ENCODE results near the gene PTGR2.
"Not testable (repeated sequence)": the region's sequence is repeated elsewhere in the genome, so short reads cannot be mapped to it uniquely, and the experiment has no call there.

The PTGR2 gene

DNA sequence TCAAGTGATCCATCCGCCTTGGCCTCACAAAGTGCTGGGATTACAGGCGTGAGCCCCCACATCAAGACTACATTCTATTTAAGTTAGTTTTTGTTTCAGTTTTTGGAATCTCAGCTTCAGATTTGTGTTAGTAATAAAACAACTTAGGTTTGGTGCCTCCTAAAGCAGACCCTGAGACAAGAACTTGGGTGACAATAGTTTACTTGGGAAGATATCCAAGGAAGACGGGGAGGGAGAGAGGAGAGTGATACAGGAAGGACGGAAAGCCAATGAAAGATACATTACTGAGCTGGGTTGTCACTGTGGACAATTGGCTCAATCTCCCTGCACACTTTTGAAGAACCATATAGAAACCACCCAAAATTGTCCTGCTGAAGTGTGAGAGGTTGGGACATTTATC lies 22.6 kb upstream of the PTGR2 start:
- no peak for DNase-seq
- intact Hi-C loops (cut with DNase I) = no loop called here

DNA sequence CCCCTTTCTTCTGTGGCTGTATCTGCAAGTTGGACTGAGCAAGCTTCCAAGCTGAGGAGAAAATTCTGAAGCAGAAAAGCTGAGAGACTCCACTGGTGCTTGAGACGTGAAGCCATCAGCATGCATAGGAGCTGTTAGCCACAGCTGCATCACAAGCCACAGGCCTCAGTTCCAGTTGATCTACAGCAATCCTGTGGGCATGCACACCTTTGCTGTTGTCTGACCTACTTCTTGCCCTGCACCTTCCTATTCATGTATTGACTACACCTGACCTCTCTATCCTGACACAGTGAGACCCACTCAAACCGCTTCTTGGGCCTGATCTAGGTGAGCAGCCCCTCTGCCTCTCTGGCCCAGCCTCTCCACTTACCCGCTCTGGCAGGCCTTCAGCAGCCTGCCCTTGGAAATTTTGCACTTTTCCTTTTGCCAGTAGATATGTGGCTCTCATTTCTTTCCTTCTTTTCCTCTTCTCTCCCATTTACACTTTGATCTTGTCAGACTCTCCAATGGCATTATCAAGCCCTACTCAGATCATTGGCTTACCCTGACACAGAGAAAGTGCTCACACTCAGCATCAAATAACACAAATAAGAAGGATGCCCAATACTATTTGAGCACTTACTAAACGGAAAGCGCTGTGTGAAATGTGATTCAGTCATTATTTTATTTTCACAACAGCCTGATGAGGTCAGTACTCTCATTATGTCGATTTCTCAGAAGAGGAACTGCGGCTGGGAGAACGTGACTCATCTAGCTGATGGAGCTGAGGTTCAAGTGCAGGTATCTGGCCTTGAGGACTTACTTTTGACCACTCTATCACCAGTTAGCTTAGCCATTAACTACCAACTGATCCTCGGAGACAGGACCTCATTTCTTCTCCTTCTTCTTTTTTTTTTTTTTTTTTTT lies 21.9 kb upstream of the PTGR2 start:
- DNase-seq = no peak
- intact Hi-C loops (cut with DNase I) = no loop called here

DNA sequence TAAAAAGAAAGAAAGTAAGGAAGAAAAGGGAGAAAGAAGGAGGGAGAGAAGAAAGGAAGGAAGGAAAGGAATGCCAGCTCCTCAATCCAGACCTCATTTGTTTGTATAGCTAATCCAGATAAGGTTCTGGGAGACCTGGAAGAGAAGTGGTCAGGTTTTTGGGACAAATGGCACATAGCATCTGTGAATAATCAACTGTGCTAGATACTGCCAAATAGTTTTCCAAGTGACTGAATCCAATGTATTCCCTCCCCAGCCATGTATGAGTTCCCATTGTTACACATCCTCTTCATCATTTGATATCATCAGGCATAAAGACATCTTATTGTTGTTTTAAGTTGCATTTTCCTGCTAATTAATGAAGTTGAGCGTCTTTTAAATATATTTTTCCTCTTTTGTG lies 18.6 kb upstream of the PTGR2 start:
- no peak for DNase-seq
- intact Hi-C loops (cut with DNase I) = no loop called here

DNA sequence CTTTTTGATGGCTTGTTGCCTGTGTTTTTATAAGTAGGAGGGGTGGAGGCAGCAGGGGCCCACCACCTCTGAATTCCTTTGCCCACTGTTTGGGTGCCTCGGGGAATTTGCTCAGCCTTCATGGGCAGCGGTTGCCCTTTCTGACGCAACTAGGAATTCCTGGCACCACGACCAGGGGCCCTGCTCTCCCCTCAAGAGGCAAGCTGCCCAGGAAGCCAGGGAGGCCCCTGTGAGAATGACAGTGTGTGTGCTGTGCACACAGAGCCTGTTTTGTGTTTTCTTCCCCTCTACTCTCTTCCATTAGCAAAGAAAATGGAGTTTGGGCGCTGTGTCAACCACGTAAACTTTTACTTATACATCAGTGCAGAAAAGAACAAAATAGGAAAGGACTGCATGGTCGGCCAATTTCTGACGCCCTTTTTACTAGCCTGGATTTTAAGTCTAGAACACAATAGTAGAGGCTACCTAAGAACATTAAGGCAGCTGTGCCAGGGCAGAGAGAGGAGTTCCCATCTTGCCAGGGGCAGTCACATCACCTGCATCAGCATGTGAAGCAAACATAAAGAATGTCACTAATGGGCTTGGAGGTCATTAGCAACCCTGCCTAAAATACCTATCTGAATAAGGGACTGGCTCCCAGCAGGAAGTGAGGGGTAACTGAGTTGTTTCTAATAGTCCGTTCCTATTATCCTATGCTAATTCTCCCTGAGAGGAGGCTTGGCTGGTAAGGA lies 17.9 kb upstream of the PTGR2 start:
- intact Hi-C loops (cut with DNase I) = no loop called here
- DNase-seq = peak in 36 of 42 donors; percentile 12 to 79 (median 38)

DNA sequence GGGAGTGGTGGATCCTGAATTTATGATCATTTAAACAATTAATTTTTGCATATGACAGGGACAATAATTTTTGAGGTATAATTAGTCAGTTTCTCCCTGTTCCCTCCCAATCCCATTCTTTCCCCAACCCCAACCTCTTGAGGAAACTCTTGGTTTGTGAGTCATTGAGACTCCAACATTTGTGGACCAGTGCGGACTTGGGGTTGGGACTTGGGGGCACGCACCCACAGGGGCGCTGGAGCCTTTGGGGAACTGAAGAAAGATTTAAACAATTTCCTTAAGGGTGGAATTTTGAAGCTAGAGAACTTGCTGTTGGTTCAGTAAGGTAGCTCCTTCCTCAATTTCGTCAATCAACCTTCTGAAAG lies 17.4 kb upstream of the PTGR2 start:
- DNase-seq = no peak
- intact Hi-C loops (cut with DNase I) = no loop called here

DNA sequence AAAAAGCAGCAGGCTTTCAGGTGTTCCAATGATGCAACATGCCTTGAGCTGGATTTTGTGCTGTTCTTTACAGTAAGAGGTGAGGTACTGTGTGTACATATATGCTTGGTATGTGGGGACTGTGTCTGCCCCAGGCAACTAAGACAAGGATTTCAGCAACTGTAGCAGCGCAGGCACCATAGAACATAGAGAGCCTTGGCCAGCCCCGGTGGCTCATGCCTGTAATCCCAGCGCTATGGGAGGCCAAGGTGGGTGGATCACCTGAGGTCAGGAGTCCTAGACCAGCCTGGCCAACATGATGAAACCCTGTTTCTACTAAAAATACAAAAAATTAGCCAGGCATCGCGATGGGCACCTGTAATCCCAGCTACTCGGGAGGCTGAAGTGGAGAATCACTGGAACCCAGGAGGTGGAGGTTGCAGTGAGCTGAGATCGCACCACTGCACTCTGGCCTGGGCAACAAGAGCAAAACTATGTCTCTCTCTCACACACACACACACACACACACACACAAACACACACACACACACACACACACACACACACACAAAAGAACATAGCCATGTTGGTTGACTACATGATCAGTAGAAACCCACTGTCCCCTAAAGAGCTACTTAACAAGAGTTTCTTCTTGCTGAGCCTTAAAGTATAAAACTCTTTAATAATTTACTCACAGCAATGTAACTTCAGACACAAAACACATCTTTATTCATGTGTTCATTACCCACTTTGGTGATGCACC lies 13.2 kb upstream of the PTGR2 start:
- intact Hi-C loops (cut with DNase I); DNase-seq: not testable (repeated sequence)

DNA sequence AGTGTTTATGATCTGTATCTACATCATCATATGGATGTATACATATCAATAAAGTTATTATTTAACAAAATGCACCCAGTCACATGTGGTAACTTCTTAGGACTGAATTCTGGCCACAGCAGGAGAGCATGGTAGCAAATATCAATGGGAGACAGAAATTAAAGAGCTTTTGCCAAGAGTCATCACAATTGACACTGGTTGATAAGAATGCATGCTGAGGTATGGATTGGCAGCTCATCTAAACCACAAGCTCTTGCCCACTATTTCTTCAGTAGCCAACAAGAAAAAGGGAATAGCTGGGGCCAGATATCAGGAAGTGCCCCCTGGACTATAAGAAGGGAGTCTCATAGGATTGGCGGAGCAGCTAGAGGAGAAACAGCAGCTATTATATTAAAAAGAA lies 9.4 kb upstream of the PTGR2 start:
- DNase-seq = no peak
- intact Hi-C loops (cut with DNase I) = no loop called here

DNA sequence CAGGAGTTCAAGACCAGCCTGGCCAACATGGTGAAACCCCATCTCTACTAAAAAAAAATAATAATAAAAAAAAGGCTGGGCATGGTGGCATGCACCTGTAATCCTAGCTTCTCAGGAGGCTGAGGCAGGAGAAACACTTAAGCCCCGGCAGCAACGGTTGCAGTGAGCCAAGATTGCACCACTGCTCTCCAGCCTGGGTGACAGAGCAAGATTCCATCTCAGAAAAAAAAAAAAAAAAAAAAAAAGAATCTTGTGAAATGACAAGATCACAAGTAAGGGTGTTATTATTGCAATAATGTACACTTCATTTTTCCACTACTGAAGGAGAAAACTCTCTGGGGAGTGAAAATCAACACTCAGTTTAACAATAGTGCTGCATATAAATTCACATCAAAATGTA lies 8.8 kb upstream of the PTGR2 start:
- intact Hi-C loops (cut with DNase I) = no loop called here
- no peak for DNase-seq

DNA sequence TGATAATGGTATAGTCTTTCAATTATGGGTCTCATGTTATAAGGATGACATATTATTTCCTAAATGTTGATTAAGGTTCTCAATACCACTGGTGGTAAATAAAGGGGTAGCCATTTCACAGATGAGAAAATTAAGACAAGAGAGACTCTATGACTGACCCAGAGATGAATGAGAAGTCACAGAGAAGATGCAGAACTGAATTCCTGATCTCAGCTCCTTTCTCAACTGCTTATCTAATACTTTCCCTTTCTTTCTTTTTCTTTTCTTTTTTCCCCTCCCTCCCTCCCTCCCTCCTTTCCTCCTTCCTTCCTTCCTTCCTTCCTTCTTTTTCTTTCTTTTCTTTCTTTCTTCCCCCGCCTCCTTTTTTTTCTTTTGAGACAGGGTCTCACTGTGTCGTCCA lies 8.3 kb upstream of the PTGR2 start:
- intact Hi-C loops (cut with DNase I) = no loop called here
- no peak for DNase-seq

DNA sequence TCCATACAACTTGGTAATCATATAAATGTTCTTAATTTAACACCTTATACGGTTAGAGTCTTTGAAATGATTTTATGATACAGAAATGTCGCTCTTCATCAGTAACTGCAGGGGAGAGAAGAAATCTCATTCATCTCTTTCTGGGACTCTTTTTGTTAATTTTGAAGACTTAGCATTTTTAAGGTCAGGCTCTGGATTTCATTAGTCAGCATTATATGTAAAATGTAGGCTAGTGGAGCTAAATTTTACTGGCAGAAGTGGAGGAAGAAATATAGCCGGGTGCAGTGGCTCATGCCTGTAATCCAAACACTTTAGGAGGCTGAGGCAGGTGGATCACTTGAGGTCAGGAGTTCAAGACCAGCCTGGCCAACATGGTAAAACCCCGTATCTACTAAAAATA lies 4.7 kb upstream of the PTGR2 start:
- no peak for DNase-seq
- intact Hi-C loops (cut with DNase I) = no loop called here

DNA sequence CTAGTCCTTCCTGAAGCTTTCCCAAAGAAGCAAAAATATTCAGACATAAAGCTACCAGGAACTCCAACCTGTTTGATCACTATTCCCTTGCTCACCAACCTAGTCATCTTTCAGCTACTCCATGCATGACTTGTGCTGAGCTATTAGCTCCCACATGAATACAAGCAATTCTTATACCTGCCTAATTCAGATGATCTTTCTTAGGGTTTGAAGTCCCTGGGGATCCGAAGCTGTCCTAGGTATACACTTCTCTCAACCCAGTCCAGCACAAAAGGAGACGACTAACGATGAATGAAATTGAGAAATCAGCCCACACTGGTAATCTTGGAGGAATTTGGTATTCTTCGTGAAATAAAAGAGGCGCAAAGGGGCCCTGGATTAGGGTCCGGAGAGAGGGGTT lies 631 bp upstream of the PTGR2 start:
- peak in 1 of 42 donors; percentile 5 for DNase-seq

DNA sequence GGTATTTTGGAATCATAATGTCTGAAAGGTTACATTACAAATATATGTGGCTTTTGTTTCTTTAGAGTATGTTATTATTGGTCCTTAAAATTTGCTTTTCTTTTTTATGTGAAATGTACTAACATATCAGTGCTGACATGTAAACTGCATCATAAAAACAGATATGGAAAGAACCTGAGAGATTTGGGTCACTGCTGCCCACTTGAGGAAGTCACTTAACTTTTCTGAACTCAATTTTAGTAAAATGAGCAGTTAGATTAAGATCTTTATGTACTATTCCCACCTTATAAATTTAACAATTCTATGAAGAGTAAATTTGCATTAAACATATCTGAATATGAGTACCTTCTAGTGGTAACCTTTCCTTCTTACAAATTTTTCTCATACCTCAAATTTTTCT lies 7.5 kb downstream of the PTGR2 start:
- intact Hi-C loops (cut with DNase I) = no loop called here
- no peak for DNase-seq

More for the DNA sequence above, 631 bp upstream of the PTGR2 start:
- intact Hi-C loops (cut with DNase I) = no loop called here

DNA sequence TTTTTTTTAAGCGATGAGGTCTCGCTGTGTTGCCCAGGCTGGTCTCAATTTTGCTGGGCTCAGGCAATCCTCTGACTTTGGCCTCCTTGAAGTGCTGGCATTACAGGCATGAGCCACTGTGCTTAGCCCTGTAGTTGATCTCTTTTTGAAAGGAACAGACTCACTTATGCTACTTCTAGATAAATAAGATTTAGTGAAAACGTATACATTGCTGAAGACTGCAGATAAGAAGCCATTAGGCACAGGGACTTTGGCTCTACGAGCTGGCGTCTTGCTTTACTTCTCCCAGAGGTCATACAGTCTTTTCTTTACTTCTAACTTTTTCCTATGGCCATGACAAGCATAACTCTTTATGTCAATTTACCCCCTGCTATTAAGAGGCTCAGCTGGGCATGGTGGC lies 9.4 kb downstream of the PTGR2 start:
- DNase-seq = no peak

DNA sequence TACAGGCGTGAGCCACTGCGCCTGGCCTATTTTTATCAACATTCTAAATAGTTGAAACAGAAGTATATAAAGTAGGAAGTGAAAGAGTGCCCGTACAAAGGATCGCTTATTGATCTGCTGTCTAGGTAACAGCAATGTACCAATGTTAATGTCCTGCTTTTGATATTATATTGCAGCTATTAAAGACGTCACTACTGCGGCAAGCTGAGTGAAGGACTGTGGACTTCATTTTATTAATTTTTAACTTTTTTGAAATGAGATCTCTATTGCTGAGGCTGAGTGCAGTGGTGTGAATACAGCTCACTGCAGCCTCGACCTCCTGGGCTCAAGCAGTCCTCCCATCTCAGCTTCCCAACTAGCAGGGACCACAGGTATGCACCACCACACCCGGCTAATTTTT lies 10.8 kb downstream of the PTGR2 start:
- intact Hi-C loops (cut with DNase I) = no loop called here
- DNase-seq = no peak

More for the DNA sequence above, 9.4 kb downstream of the PTGR2 start:
- intact Hi-C loops (cut with DNase I) = no loop called here

DNA sequence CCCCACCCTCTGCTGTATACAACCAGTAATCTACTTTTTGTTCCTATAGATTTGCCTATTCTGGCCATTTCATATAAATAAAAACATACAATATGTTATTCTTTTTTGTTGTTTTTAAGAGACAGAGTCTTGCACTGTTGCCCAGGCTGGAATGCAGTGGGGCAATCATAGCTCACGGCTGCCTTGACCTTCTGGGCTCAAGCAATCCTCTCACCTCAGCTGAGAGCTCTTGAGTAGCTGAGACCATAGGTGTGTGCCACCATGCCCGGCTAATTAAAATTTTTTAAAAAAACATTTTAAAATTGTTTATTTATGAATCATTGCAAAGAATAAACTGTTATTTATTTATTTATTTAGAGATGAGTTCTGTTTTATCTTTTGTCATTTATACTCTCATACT lies 11.6 kb downstream of the PTGR2 start:
- intact Hi-C loops (cut with DNase I) = no loop called here
- no peak for DNase-seq

DNA sequence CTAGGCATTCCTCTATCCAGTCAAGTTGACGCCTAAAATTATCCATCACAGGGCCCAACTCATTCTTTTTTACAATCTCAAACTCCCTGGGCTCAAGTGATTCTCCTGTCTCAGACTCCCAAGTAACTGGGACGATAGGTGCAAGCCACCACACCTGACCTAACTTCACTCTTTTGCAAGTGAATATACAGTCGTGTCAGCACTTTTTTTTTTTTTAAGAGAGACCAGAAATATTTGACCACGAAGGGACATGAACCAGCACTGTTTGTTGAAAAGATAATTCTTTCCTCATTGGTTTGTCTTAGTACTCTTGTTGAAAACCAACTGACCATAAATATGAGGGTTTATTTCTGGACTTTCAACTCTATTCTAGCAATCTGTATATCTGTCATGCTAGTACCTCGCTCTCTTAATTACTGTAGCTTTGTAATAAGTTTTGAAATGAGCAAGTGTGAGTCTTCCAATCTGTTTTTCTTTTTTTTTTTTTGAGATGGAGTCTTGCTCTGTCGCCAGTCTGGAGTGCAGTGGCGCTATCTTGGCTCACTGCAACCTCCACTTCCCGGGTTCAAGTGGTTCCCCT lies 14.0 kb downstream of the PTGR2 start:
- intact Hi-C loops (cut with DNase I) = no loop called here

DNA sequence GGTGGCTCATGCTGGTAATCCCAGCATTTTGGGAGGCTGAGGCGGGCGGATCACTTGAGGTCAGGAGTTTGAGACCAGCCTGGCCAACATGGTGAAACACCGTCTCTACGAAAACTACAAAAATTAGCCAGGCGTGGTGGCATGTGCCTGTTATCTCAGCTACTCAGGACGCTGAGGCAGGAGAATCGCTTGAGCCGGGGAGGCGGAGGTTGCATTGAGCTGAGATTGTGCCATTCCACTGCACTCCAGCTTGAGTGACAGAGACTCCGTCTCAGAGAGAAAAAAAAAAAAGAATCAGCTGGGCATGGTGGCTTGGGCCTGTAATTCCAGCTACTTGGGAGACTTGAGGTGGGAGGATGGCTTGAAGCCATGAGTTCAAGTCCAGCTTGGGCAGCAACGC lies 18.1 kb downstream of the PTGR2 start:
- DNase-seq; intact Hi-C loops (cut with DNase I): not testable (repeated sequence)

More for the DNA sequence above, 14.0 kb downstream of the PTGR2 start:
- DNase-seq = no peak

DNA sequence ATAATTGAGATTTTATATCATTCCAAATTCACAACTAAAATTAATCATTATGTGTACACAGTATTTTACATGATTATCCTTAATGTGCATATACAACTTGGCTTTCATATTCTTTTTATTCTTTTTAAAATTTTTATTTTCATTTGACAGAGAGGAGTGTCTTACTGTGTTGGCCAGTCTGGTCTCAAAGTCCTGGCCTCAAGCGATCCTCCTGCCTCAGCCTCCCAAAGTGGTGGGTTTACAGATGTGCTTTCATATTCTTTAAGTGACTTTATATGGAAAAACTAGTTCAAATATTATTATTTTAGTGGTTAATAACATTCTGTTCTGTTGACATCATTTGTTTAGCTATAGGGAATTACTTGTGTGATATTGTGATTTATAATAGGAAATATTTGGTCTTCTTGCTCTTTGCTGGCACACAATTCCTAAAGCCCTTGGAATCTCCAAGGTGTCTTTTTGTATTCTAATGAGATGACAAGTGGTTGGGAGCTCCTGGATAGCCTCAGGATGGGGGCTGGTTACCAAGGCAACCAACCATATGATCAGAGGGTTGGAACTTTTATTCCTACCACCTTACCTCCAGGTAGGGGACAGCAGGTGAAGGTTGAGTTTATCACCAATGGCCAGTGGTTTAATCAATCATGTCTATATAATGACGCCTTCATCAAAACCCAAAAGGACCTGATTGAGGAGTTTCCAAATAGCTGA lies 19.0 kb downstream of the PTGR2 start:
- DNase-seq = no peak
- intact Hi-C loops (cut with DNase I) = no loop called here

DNA sequence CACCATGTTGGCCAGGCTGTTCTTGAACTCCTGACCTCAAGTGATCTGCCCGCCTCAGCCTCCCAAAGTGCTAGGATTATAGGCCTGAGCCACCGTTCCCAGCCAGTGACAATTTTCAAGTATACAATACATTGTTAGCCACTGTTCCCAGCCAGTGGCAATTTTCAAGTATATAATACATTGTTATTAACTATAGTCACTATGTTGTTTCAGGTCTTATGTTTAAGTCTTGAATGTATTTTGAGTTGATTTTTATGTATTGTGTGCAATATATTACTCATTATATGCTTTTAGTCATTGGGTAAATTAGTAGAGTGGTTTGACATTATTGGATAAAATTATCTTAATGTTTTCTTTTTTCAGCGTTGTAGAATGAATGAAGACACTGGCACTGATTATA lies 22.0 kb downstream of the PTGR2 start:
- intact Hi-C loops (cut with DNase I) = no loop called here
- DNase-seq = no peak

All from head of caudate nucleus (tissue), 42 donors.